ENCODE data around the gene VEGFA. TPM values are rescaled to one million over a fixed set of nuclear protein-coding genes. Genes with fewer than 3 reads are reported as not detected.

VEGFA gene
- total RNA-seq, 4 donors from 2014 or later, result 510 to 1,437 (median 630) TPM

GRCh38 chr6:43765776-43766499 lies 4.1 kb upstream of the VEGFA start:
- Histone ChIP-seq H3K36me3 (peaks cover 1 to 4% of the 10 kb centered on the region in 2 donors), H3K27ac (no peak overlapping the region), H3K4me1 (peaks cover 3 to 9% of the 10 kb centered on the region in 2 donors), H3K9me3 (no peaks in the 10 kb centered on the region), H3K27me3 (no peaks in the 10 kb centered on the region), H3K4me3 (replicated peaks in 1 of 3) (no peak overlapping the region)
- DNase-seq, result no peak
- TF ChIP-seq CTCF (IDR thresholded peaks at IDR 0.05), result no peak
- no peak for TF ChIP-seq POLR2A (IDR thresholded peaks at IDR 0.05)
- intact Hi-C loops (cut with DNase I), result loop anchor here (5.0 kb wide), 1 partner anchor 99 kb away; no protein-coding TSS in a partner anchor

- Histone ChIP-seq H3K9me3 (no peaks in the 10 kb centered on the region), H3K36me3 (peaks cover 5 to 7% of the 10 kb centered on the region in 2 donors), H3K27me3 (no peaks in the 10 kb centered on the region), H3K4me3 (replicated peaks in 1 of 3) (no peak overlapping the region), H3K27ac (no peak overlapping the region), H3K4me1 (peaks cover 3 to 9% of the 10 kb centered on the region in 2 donors)
- DNase-seq, result no peak
- no peak for TF ChIP-seq POLR2A (IDR thresholded peaks at IDR 0.05)
- intact Hi-C loops (cut with DNase I), result loop anchor here (5.0 kb wide), 1 partner anchor 99 kb away; no protein-coding TSS in a partner anchor
- 46 to 89% methylated on average over 1 of the region's 1 CpG for WGBS, 2 donors
Measured at GRCh38 chr6:43766500-43766853, 3.5 kb upstream of the VEGFA start.

- intact Hi-C loops (cut with DNase I), result loop anchor here (5.0 kb wide), 1 partner anchor 100 kb away; no protein-coding TSS in a partner anchor
- H3K27ac ChIP-seq, result no peak overlapping the region
- no peak for TF ChIP-seq CTCF (IDR thresholded peaks at IDR 0.05)
- TF ChIP-seq POLR2A (IDR thresholded peaks at IDR 0.05), result no peak
Measured at GRCh38 chr6:43766964-43767461, 3.0 kb upstream of the VEGFA start.

GRCh38 chr6:43767553-43768505 lies 2.2 kb upstream of the VEGFA start:
- Histone ChIP-seq H3K9me3 (no peaks in the 10 kb centered on the region), H3K27me3 (no peaks in the 10 kb centered on the region), H3K27ac (no peak overlapping the region), H3K4me1 (peaks cover 3 to 9% of the 10 kb centered on the region in 2 donors), H3K4me3 (replicated peaks in 1 of 3) (no peak overlapping the region), H3K36me3 (peaks cover 5 to 21% of the 10 kb centered on the region in 2 donors)
- no peak for TF ChIP-seq CTCF (IDR thresholded peaks at IDR 0.05)
- no peak for TF ChIP-seq POLR2A (IDR thresholded peaks at IDR 0.05)
- 77 to 80% methylated on average over 8 of the region's 8 CpGs for WGBS, 2 donors
- intact Hi-C loops (cut with DNase I), result loop anchor here (2.0 to 5.0 kb wide), 3 partner anchors 101 to 313 kb away; no protein-coding TSS in a partner anchor
- DNase-seq, result no peak

More at GRCh38 chr6:43766964-43767461, 3.0 kb upstream of the VEGFA start:
- H3K27me3 ChIP-seq, result no peaks in the 10 kb centered on the region
- peaks cover 3 to 9% of the 10 kb centered on the region in 2 donors for H3K4me1 ChIP-seq
- peaks cover 5 to 13% of the 10 kb centered on the region in 2 donors for H3K36me3 ChIP-seq
- no peak for DNase-seq
- WGBS, 2 donors, result 84 to 92% methylated on average over 10 of the region's 10 CpGs
- H3K9me3 ChIP-seq, result no peaks in the 10 kb centered on the region
- no peak overlapping the region for H3K4me3 ChIP-seq (replicated peaks in 1 of 3)

DNA sequence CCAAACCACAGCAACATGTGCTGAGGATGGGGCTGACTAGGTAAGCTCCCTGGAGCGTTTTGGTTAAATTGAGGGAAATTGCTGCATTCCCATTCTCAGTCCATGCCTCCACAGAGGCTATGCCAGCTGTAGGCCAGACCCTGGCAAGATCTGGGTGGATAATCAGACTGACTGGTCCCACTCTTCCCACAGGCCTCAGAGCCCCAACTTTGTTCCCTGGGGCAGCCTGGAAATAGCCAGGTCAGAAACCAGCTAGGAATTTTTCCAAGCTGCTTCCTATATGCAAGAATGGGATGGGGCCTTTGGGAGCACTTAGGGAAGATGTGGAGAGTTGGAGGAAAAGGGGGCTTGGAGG lies 1.5 kb upstream of the VEGFA start:
- Histone ChIP-seq H3K27ac (no peak overlapping the region), H3K36me3 (peaks cover 5 to 23% of the 10 kb centered on the region in 2 donors), H3K9me3 (no peaks in the 10 kb centered on the region), H3K4me1 (peaks cover 3 to 9% of the 10 kb centered on the region in 2 donors), H3K27me3 (no peaks in the 10 kb centered on the region), H3K4me3 (replicated peaks in 1 of 3) (no peak overlapping the region)
- no peak for TF ChIP-seq CTCF (IDR thresholded peaks at IDR 0.05)
- TF ChIP-seq POLR2A (IDR thresholded peaks at IDR 0.05), result no peak
- 83 to 90% methylated on average over 1 of the region's 1 CpG for WGBS, 2 donors
- DNase-seq, result no peak
- intact Hi-C loops (cut with DNase I), result loop anchor here (2.0 to 5.0 kb wide), 3 partner anchors 101 to 312 kb away; no protein-coding TSS in a partner anchor
